ENCODE data around the gene CHRNG. TPM values are rescaled to one million over a fixed set of nuclear protein-coding genes. Genes with fewer than 3 reads are reported as not detected.

Gene CHRNG
- total and polyA plus RNA-seq, 2 donors from 2014 or later, result not detected

- Histone ChIP-seq H3K4me1 (ENCODE audit: control insufficient read depth in 2 of 3, insufficient read depth in 2 of 3, low read depth in 1 of 3, low read length in 3 of 3) (no peaks in the 10 kb centered on the region), H3K9ac (ENCODE audit: low read length in 3 of 3) (no peak overlapping the region), H3K27me3 (ENCODE audit: control insufficient read depth, insufficient read depth, low read length) (no peaks in the 10 kb centered on the region), H3K27ac (ENCODE audit: low read depth in 2 of 2, low read length in 2 of 2) (no peak overlapping the region), H3K36me3 (ENCODE audit: control insufficient read depth in 2 of 3, insufficient read depth in 3 of 3, low read length in 3 of 3) (no peaks in the 10 kb centered on the region), H3K9me3 (ENCODE audit: control insufficient read depth in 2 of 3, insufficient read depth in 1 of 3, low read length in 3 of 3) (peaks cover 0 to 5% (median 0%) of the 10 kb centered on the region in 3 donors), H3K4me3 (ENCODE audit: low read length in 3 of 3) (no peak overlapping the region)
- intact Hi-C loops (cut with DNase I), result no loop called here
- TF ChIP-seq CTCF (IDR thresholded peaks at IDR 0.05; ENCODE audit: borderline replicate concordance, extremely low read depth, insufficient read depth), result peak; percentile 29
- DNase-seq (peak in 2 of 5 donors; percentile 37 to 53), FAIRE-seq (no peak)
Measured at GRCh38 chr2:232537079-232537478, 2.4 kb upstream of the CHRNG start.

GRCh38 chr2:232537499-232537898 lies 2.0 kb upstream of the CHRNG start:
- peak in 1 of 5 donors; percentile 40 for DNase-seq
- Histone ChIP-seq H3K9ac (ENCODE audit: low read length in 3 of 3) (no peak overlapping the region), H3K36me3 (ENCODE audit: control insufficient read depth in 2 of 3, insufficient read depth in 3 of 3, low read length in 3 of 3) (no peaks in the 10 kb centered on the region), H3K4me1 (ENCODE audit: control insufficient read depth in 2 of 3, insufficient read depth in 2 of 3, low read depth in 1 of 3, low read length in 3 of 3) (no peaks in the 10 kb centered on the region), H3K27ac (ENCODE audit: low read depth in 2 of 2, low read length in 2 of 2) (no peak overlapping the region), H3K4me3 (ENCODE audit: low read length in 3 of 3) (no peak overlapping the region), H3K9me3 (ENCODE audit: control insufficient read depth in 2 of 3, insufficient read depth in 1 of 3, low read length in 3 of 3) (peaks cover 0 to 5% (median 0%) of the 10 kb centered on the region in 3 donors), H3K27me3 (ENCODE audit: control insufficient read depth, insufficient read depth, low read length) (no peaks in the 10 kb centered on the region)
- no peak for FAIRE-seq
- intact Hi-C loops (cut with DNase I), result no loop called here
- no peak for TF ChIP-seq CTCF (IDR thresholded peaks at IDR 0.05; ENCODE audit: borderline replicate concordance, extremely low read depth, insufficient read depth)

GRCh38 chr2:232538671-232539070 lies 821 bp upstream of the CHRNG start:
- no peak overlapping the region for H3K4me3 ChIP-seq (ENCODE audit: low read length in 3 of 3)
- no peak overlapping the region for H3K9ac ChIP-seq (ENCODE audit: low read length in 3 of 3)
- no peak for TF ChIP-seq CTCF (IDR thresholded peaks at IDR 0.05; ENCODE audit: borderline replicate concordance, extremely low read depth, insufficient read depth)
- no peaks in the 10 kb centered on the region for H3K4me1 ChIP-seq (ENCODE audit: control insufficient read depth in 2 of 3, insufficient read depth in 2 of 3, low read depth in 1 of 3, low read length in 3 of 3)
- no peak overlapping the region for H3K27ac ChIP-seq (ENCODE audit: low read depth in 2 of 2, low read length in 2 of 2)
- intact Hi-C loops (cut with DNase I), result no loop called here
- peaks cover 0 to 5% (median 0%) of the 10 kb centered on the region in 3 donors for H3K9me3 ChIP-seq (ENCODE audit: control insufficient read depth in 2 of 3, insufficient read depth in 1 of 3, low read length in 3 of 3)
- no peaks in the 10 kb centered on the region for H3K27me3 ChIP-seq (ENCODE audit: control insufficient read depth, insufficient read depth, low read length)
- H3K36me3 ChIP-seq (ENCODE audit: control insufficient read depth in 2 of 3, insufficient read depth in 3 of 3, low read length in 3 of 3), result no peaks in the 10 kb centered on the region
- DNase-seq (peak in 2 of 5 donors; percentile 26 to 58), FAIRE-seq (no peak)

All from kidney (tissue), 14 donors.